Spleen (tissue), 7 donors: ENCODE data around the gene MICAL3.

Experiments
- POLR2AphosphoS5 ChIP-seq, 3 donors: sonication (generic); formaldehyde crosslinking; IDR thresholded peaks; one replicate each; pipeline ENCODE4 v1.5.1; 2017; ENCODE audit warnings: antibody characterized with exemption in 3 of 3
- TF ChIP-seq, protein P1 (sequence below), 11 experiments: fragments of 200-600 bp in 7 of 11; fragments of 450-650 bp in 4 of 11; sonication (generic) in 4 of 11; IDR thresholded peaks in 8 of 11; conservative IDR thresholded peaks in 3 of 11; 1 replicate in 7 of 11; 2 replicates in 4 of 11; pipeline versions ENCODE4 v1.4.0 to v1.8.0; 2016 to 2021; ENCODE audit warnings: antibody characterized with exemption in 11 of 11, inconsistent platforms in 4 of 11, mild to moderate bottlenecking in 1 of 11
- donor health status: DM: no; HTN: no; CAD: no; lungs with moderate emphysema.
- donor health status: DM: no; HTN: no; CAD: no.
- donor health status: DM: no; HTN: no; CAD: no.

DNA sequence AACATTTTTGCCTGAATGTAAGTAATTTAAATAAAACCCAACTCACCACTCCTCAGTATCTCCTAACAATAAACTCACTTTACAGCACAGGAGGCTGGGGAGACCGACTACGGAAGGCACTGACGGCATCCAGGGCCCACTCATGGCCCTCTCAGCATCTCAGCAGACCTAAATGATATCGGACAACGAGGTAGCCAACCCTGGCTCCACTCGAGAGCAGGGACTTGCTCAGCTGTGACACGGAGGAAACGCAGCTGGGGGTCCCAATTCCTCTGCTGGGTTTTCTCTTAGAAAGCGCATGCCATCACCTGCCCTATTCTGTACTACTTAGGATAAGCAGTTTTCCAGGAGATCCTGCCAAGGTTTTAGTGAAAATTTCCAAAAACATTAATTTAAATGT, 141.0 kb downstream of the MICAL3 start:
- TF ChIP-seq, protein P1, sequence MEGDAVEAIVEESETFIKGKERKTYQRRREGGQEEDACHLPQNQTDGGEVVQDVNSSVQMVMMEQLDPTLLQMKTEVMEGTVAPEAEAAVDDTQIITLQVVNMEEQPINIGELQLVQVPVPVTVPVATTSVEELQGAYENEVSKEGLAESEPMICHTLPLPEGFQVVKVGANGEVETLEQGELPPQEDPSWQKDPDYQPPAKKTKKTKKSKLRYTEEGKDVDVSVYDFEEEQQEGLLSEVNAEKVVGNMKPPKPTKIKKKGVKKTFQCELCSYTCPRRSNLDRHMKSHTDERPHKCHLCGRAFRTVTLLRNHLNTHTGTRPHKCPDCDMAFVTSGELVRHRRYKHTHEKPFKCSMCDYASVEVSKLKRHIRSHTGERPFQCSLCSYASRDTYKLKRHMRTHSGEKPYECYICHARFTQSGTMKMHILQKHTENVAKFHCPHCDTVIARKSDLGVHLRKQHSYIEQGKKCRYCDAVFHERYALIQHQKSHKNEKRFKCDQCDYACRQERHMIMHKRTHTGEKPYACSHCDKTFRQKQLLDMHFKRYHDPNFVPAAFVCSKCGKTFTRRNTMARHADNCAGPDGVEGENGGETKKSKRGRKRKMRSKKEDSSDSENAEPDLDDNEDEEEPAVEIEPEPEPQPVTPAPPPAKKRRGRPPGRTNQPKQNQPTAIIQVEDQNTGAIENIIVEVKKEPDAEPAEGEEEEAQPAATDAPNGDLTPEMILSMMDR (IDR thresholded peaks at IDR 0.05 in 8 of 11, conservative IDR thresholded peaks at IDR 0.05 in 3 of 11) = no peak
- no peak for TF ChIP-seq POLR2AphosphoS5 (IDR thresholded peaks at IDR 0.05)
